Measurements from ENCODE around the gene ANAPC2.

ANAPC2 gene

GRCh38 chr9:137189297-137190295 lies 1.2 kb upstream of the ANAPC2 start:
- DNase-seq (ENCODE audit: extremely low spot score): no peak
- ChIA-PET CTCF (interaction anchor here (0.9 to 3.3 kb wide), 31 partner anchors 7 to 126 kb away, joined by 3 to 24 read pairs (median 4); partner anchors contain the start of genes CYSRT1, MAN1B1, RNF208 and RNF224), POLR2A (interaction anchor here (0.9 to 1.8 kb wide), 6 partner anchors 9 to 60 kb away, joined by 5 to 9 read pairs (median 7); partner anchors contain the start of genes TPRN and TUBB4B)
- no peak for TF ChIP-seq CTCF (IDR thresholded peaks at IDR 0.05; ENCODE audit: control extremely low read depth, extremely low read depth, low read depth, missing control alignments)

- ChIA-PET CTCF (interaction anchor here (0.8 to 3.3 kb wide), 26 partner anchors 9 to 141 kb away, joined by 3 to 24 read pairs (median 5); partner anchors contain the start of genes CYSRT1, RNF208 and RNF224), POLR2A (interaction anchor here (1.0 to 1.8 kb wide), 4 partner anchors 10 to 53 kb away, joined by 4 to 8 read pairs (median 6); partner anchors contain the start of genes TPRN and TUBB4B)
- TF ChIP-seq CTCF (IDR thresholded peaks at IDR 0.05; ENCODE audit: control extremely low read depth, extremely low read depth, low read depth, missing control alignments): no peak
- DNase-seq (ENCODE audit: extremely low spot score): no peak
Measured at GRCh38 chr9:137188086-137188489, 272 bp downstream of the ANAPC2 start.

GRCh38 chr9:137187386-137187785 lies 974 bp downstream of the ANAPC2 start:
- ChIA-PET POLR2A (no interaction called here), CTCF (interaction anchor here (0.8 to 3.3 kb wide), 12 partner anchors 11 to 140 kb away, joined by 3 to 24 read pairs (median 4); partner anchors contain the start of gene RNF224)
- no peak for TF ChIP-seq CTCF (IDR thresholded peaks at IDR 0.05; ENCODE audit: control extremely low read depth, extremely low read depth, low read depth, missing control alignments)
- DNase-seq (ENCODE audit: extremely low spot score): no peak

GRCh38 chr9:137186385-137186784 lies 2.0 kb downstream of the ANAPC2 start:
- no peak for TF ChIP-seq CTCF (IDR thresholded peaks at IDR 0.05; ENCODE audit: control extremely low read depth, extremely low read depth, low read depth, missing control alignments)
- DNase-seq (ENCODE audit: extremely low spot score): no peak
- ChIA-PET POLR2A (no interaction called here), CTCF (interaction anchor here (1.5 to 3.3 kb wide), 2 partner anchors 10 to 50 kb away, joined by 7 to 24 read pairs; no protein-coding TSS in a partner anchor)

GRCh38 chr9:137185921-137186320 lies 2.4 kb downstream of the ANAPC2 start:
- ChIA-PET CTCF (no interaction called here), POLR2A (no interaction called here)
- DNase-seq (ENCODE audit: extremely low spot score): no peak
- no peak for TF ChIP-seq CTCF (IDR thresholded peaks at IDR 0.05; ENCODE audit: control extremely low read depth, extremely low read depth, low read depth, missing control alignments)

GRCh38 chr9:137184881-137185660 lies 3.3 kb downstream of the ANAPC2 start:
- TF ChIP-seq CTCF (IDR thresholded peaks at IDR 0.05; ENCODE audit: control extremely low read depth, extremely low read depth, low read depth, missing control alignments): no peak

More at GRCh38 chr9:137184881-137185660, 3.3 kb downstream of the ANAPC2 start:
- no peak for DNase-seq (ENCODE audit: extremely low spot score)
- CTCF ChIA-PET: no interaction called here
- POLR2A ChIA-PET: interaction anchor here (1.0 kb wide), 1 partner anchor 13 kb away, joined by 3 read pairs; the partner anchor contains the start of gene TMEM210

All from GM10248 (cell line).